ENCODE data around the gene OR6F1.
"Not testable (repeated sequence)": the region's sequence is repeated elsewhere in the genome, so short reads cannot be mapped to it uniquely, and the experiment has no call there.

Gene OR6F1

GRCh38 chr1:247716546-247716945 lies at the start of gene OR6F1:
TSS of gene OR6F1 (minus strand) at chr1:247716646. CDS start at chr1:247712755, 3,891 bp downstream.
- no peak for DNase-seq

GRCh38 chr1:247760456-247760855 lies 44.0 kb upstream of the OR6F1 start, which contains the start of gene OR1C1:
TSS of gene OR1C1 (minus strand) at chr1:247760556. CDS start at chr1:247758406, 2,150 bp downstream.
- DNase-seq = no peak

GRCh38 chr1:247754311-247754710 lies 37.9 kb upstream of the OR6F1 start:
- not testable (repeated sequence) for DNase-seq

DNA sequence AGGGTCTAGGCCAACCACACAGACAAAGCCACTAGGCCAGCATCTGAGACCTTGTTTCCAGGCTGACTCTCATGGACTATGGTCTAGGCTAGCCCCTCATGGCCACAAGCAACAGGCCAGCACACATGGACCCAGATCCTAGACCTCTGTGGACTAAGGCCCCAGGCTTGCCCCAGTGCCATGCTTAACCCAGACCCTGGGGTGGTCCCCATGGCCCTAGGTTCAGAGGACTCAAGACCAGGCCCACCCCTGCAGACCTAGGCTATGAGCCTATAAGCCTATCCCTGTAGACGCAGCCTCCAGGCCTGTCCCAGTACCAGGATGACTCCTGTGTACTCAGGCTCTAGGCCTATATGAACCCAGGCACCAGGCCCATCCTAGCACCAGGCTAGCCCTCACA lies 33.4 kb upstream of the OR6F1 start:
- no peak for DNase-seq

DNA sequence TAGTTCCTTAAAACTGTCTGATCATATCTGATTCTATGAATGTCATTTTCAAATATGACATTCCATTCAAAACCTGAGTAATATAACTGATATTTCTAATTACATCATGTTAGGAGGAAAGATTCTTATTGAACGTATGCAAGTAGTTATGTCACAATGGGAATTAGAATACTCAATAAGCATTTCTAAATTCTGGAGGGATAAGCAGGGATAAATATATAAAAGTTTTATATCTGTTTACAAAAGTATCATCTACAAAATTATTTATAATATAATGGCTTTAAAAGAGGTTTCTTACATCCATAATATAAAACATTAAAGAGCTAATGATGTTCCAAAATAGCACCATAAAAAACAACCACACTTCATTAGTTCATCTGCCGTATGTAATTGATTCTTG lies 31.6 kb upstream of the OR6F1 start, which contains the start of gene OR14A2:
Gene OR14A2 (minus strand): TSS at position 101 of the 400 bp plus-strand sequence.
- no peak for DNase-seq

DNA sequence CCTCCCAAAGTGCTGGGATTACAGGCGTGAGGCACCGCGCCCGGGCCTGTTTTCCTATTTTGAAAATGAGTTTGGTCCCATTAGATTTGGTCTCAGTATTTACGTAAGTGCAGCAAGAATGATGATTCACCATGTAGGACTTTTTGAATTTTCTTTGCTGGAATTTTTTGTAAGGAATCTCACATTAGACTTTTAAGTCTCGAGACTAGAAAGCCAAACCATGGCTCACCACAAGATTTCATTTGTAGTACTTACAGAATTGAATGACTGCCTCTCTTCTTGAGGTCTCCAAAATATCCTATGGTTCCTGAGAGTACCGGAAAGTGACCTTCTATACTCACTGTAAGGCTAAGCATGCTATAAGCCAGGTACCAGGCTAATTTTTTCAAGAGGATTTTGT lies 31.2 kb upstream of the OR6F1 start:
- no peak for DNase-seq

DNA sequence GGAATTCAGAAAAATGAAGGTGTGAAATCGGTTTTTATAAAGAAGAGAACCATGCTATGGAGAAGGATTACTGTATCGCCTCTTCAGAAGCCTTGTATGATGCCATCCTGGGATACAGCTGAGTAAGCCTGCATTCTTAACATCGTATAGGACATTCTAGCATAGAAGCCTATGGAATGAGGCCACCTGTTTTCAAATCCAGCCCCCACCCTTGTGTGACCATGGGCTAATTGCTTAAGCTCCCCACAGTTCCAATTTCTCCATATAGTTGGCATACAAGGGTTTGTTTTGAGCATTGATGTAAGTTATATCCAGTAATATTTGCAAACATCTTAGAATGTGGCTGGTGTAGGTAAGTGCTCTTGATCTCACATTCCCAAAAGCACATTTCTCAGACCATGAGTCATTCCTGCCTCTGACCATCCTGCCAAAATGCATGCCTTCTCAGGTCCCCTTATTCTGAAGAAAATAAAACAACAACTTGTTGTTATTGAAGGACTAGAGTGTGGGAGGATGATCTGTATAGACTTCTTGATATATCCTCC lies 30.0 kb upstream of the OR6F1 start:
- no peak for DNase-seq

DNA sequence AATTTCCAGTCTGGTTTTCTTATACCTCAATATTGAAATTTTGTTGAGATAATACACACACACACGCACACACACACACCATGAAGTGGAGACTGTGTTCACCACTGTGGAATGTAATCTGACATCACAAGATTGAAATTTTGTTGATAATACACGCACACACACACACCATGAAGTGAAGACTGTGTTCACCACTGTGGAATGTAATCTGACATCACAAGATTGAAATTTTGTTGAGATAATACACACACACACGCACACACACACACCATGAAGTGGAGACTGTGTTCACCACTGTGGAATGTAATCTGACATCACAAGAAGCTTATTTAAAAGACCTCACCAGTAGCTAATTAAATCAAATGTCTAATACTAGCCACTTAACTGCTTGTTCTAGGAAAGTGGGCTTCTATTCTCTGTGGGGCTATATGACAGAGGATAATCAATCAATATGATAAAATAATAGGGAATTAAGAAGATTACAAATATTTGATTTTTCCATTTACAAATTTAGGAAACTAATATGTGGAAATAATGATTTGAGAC lies 25.8 kb upstream of the OR6F1 start:
- not testable (repeated sequence) for DNase-seq

DNA sequence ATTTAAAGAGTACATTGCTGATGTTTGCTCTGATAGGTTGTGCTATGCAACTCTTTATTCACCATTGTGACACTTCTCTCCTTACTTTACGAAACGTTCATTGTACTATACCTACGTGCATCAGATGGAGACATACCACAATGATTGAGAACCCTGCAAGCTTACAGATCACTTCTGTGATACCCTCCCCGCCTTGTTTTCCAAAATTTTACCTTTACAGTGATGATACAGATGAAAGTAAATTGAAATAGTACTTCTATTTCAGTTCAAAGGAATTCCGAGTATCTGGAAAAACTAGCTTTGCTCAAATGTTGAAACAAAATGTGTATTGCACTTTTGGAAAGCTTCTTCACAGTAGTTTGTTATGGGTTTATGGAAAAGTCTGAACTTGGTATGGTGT lies 25.3 kb upstream of the OR6F1 start:
- no peak for DNase-seq

DNA sequence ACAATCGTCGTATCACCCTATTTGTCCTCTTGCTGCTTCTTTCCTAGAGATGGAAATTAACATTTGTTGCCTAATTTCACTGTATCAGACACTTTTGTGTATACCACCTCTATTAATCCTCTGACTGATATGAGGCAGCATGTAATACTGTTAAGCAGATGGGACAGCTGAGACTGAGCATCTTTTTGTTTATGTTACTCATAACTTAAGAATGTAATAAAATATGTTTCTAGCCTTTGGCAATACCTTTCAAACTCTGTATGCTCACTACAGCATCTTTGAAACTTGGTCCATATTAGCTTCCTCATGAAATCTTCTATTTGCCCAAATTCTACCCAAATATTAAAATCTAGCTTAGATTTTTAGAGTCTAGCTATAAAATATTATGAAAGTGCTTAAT lies 24.3 kb upstream of the OR6F1 start:
- no peak for DNase-seq

- no peak for DNase-seq
Observed at GRCh38 chr1:247738315-247738714, 21.9 kb upstream of the OR6F1 start, which contains the start of gene OR14K1. TSS of gene OR14K1 (plus strand) at chr1:247738615. CDS start at chr1:247738615, 0 bp downstream.

GRCh38 chr1:247721222-247721621 lies 4.8 kb upstream of the OR6F1 start:
- no peak for DNase-seq

DNA sequence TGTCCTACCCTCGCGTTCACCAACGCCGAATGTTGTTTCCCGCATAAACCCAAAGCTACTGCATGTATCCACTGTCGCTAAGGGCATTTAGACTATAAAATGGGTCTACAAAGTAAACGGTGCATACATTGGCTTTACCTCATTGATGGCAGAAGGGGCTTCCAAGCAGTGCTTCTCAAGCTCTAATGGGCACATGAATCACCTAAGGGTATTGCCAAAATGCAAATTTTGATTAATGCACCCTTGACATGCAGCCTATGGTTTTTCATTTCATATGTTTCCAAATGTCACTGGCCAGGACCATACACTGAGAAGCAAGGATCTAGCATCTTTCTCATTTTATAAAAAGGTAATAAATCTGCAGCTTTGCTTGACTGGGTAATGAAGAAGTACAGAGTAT lies 2.7 kb downstream of the OR6F1 start:
- no peak for DNase-seq

DNA sequence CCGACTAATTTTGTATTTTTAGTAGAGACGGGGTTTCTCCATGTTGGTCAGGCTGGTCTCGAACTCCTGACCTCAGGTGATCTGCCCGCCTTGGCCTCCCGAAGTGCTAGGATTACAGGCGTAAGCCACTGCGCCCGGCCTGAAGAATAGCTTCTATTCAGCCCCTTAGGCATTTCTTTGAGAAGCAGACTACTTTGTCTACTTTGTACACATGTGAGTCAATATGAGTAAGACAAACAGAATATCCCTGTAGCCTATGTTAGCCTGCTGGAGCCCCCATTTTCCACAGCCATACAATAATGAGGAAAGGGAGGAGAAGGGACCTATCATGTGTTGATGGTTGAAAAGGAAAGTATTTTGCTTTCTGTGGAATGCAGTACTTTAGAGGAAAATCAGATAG lies 5.8 kb downstream of the OR6F1 start:
- not testable (repeated sequence) for DNase-seq

DNA sequence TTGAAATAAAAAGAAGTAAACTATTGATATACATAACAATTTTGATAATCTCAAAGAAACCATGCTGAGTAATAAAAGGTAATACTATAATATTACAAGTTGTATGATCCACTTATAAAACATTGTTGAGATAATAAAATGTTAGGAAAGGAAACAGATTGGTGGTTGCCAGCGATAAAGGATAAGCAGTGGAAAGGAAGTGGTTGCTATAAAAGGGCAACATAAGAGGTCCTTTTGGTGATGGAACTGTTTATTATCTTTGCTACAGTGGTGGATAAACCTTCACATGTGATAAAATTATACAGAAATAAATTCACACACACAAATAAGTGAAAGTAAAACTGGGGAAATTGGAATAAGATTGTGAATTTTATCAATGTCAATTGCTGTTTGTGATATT lies 15.1 kb downstream of the OR6F1 start:
- no peak for DNase-seq

GRCh38 chr1:247681288-247681897 lies 35.1 kb downstream of the OR6F1 start:
- peak; percentile 5 for DNase-seq

DNA sequence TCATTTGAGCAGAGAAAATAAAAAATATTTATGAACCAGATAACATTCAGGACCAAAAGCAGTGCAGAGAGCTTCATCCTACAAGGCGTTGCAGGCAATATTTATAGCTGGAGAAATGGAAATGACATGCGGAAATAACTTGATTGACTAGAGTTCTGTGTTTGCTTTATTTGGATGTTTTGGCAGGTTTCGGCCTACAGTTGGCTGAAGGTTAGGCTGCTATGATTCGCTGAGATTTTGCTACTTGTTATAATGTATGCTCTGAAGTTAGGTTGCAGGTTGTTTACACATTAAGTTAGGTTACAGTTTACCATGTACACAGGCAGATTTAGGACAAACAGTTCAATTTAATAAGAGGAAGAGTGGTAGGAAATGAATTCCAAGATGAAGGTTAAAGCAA lies 36.3 kb downstream of the OR6F1 start:
- DNase-seq = no peak

DNA sequence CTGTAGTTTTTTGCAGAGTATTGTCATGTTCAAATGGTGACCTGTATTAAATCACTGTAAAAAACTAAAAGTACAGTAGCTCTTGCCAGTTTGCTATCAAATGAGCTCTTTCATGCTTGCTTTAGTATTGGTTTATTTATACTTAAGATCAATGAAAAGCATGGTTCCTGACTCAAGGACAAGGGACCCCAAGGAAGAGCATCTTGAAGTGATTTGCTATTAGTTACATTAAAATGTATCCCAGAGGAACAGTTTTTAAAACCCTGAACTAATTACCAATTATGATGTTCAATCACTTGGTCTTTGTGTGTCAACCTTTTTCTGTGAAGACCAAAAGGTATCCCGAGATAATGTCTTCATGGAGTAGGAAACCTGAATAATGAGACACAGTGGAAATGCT lies 36.8 kb downstream of the OR6F1 start, which contains the start of gene OR13G1:
Gene OR13G1 (minus strand): TSS at position 101 of the 400 bp plus-strand sequence. CDS start 6,698 bp downstream, outside the sequence.
- DNase-seq = no peak

- no peak for DNase-seq
Observed at GRCh38 chr1:247669225-247669624, 47.2 kb downstream of the OR6F1 start.

All from activated naive CD4-positive, alpha-beta T cell treated with Interleukin-2 at 50 U/mL for 16 hours (primary cell).